Activated CD8-positive, alpha-beta memory T cell treated with anti-CD3 and anti-CD28 coated beads for 24 hours (primary cell): ENCODE data around the gene C14orf132.

Source experiments
- DNase-seq: peaks from one replicate; pipeline ENCODE4 v3.0.0-alpha.2; 2020

Gene C14orf132

DNA sequence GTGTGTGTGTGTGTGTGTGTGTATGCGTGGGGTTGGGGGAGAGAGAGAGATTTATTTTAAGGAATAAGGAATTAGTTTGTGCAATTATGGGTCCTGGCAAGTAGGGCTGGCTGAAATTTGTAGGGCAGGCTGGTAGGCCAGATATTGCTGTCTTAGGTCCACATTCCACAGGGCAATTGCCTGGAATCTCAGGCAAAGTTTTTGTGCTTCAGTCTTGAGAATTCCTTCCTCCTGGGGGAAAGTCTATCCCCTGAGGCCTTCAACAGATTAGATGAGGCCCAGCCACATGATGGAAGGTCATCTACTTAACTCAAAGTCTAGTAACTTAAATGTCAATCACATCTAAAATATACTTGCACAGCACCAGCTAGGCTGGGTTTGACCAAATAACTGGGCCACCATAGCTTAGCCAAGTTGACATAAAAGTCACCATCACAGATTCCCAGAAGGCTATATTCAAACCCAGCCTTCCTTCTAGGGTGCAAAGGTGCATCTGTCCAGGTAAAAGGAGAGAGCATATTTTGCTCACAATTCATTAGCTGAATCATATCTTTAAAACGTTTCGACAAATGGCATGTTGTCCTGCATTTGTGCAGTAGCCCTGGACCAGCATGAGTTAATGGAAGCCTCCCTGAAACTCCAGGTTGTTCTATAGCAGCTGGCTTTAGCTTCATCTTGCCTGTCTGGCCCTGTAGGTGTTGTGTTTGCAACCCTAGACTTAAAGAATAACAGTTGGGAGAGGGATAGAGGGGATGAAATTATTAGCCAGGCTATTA is 63.1 kb downstream of the C14orf132 start:
- no peak for DNase-seq

DNA sequence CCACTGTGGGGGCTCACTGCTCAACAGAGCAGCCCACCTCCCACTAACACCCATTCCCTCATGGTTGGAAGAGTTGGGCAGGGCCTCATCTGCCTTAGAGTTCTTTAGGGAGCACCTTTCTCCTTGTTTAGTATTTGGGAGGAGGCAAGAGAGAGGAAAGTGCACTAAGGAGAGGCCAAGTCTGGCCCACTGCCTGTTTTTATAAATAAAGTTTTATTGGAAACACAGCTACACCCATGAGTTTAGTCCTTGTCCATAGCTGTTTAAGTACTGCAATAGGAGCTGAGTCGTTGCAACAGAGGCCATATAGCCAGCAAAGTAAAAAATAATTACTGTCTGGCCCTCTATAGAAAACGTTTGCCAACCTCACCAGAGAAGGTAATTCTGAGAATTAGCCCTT is 63.9 kb downstream of the C14orf132 start:
- no peak for DNase-seq

DNA sequence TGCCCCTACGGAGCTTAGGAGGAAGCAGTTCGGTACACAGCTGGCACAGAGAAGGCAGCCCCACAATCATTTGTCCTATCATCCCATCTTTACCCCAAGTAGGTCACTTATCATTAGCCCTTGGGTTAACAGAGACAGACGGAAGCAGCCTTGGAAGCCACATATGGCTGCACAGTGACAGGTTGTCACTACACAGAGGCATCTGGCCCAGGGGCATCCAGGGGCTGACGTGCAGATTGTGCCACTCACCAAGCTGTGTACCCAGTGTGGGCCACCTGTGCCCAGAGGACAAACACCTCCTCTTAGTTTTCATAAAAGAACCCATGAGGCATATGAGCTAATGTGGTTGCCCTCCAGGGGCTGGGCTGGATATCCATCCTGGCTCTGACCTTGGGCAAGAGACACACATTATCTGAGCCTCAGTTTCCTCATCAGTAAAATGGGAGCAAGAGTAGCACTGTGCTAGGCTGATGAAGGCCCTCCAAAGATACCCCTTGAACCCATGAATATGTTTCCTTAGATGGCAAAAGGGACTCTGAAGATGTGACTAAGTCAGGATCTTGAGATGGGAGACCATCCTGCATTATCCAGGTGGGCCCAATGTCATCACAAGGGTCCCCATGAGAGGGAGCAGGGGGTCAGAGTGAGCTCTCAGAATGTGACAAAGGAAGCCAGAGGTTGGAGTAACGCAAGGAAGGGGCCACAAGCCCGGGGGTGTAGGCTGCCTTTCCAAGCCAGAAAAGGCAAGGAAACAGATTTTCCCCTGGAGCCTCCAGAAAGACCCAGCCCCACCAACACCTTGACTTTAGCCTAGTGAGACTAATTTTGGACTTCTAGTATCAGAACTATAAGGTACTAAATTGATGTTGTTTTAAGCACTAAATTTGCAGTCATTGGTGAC is 64.6 kb downstream of the C14orf132 start:
- DNase-seq, result no peak

DNA sequence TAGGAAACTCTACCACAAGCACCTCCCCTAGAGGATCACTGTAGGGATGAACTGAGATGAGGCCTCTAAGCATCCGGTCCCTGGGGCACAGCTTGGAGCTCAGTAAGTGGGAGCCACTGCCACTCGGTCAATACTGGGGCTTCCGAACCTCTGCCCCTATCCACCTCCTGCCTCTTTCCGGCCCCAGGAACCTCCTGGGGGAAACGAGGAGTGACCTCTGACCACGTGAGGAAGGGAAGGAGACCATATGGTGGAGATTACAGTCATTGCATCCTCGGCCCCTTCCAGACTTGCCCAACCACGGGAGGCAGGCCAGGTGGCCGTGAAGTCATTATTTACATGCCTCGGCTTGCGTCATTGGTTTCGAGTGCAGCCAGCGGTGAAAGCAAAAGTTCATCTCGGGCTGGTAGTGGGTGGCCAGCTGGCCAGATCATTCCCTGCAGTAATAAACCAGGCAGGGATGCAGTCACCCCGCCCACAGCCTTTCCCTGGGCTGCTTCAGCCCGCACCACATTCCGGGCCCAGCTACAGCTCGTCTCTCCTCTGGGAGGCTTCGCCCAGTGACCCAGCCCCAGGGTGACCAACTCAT is 65.4 kb downstream of the C14orf132 start:
- no peak for DNase-seq

DNA sequence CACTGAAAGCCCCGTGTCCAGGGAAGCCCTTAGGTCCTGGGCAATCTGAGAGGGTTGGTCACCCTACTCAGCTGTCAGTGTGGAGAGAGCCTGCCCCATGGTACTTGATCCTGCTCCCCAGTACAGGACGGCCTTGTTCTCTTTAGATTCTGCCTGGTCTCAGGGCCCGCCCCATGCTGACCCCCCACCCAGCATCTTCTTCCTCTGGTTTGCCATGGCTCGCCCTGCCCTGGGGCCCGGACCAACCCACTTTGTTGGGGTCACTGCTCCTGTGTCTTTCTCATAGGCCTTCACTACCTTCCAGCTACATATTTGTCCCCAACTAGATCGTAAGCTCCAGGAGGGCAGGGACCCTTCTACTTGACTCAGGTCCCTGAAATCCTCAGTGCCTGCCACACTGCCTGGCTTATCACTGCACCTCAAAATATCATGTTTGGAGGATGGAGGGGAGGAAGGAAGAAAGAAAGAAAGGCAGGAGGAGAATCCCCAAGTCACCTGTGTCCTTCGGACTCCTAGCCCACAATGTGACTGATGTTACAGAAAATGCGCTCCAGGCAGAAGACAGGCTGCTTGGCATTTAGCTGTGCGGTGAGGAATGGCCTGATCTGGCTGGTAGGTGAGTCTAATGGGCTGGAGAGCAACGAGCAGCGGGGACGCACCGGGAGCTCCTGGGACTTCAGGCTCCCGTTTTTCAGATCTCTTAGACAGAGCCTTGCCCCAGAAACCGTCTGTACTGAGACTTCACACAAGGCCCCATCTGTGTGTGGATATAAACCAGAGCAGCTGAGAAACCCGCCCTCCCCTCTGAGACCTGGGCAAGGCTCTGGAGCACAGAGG is 66.1 kb downstream of the C14orf132 start:
- DNase-seq, result no peak

DNA sequence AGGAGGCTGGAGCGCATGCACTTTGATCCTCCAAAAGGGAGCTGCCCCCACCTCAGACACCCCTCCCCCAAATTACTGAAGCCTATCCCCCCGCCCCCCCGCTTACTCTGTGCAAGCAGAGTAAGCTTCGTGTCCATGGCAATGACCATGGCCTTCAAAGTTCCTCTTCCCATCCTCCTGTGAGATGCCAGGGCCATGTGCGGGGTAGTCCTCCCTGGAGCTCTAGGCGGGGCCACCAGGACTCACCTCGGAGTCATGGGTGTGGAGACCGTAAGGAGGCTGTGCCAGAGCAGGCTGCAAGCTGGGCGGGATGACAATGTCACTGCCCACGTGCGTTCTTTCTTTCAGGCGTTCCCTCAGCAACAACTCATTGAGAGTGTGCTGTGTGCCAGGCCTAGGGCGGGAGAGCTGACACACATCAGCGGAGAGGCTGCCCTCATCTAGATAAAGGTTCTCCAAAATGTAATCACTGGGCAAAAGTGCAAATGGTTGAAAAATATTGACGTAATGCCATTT is 66.8 kb downstream of the C14orf132 start:
- DNase-seq, result no peak

DNA sequence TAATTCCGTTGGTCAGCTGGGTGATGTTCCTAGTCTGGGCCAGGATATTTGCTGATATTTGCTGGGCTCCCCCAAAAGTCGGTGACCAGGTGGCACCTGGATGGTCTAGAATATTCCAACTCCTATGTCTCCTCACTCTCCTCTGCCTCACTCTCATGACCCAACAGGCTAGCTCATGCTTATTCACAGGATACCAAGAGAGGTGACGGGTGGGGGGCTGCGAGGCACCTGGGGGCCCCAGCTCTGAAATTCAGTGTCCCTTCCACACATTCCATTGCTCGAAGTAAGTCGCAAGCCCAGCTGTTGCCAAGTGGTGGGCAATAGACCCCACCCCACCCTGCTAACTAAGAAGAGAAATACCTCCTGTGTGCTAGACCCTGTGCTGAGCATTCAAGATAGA is 67.7 kb downstream of the C14orf132 start:
- DNase-seq, result no peak

DNA sequence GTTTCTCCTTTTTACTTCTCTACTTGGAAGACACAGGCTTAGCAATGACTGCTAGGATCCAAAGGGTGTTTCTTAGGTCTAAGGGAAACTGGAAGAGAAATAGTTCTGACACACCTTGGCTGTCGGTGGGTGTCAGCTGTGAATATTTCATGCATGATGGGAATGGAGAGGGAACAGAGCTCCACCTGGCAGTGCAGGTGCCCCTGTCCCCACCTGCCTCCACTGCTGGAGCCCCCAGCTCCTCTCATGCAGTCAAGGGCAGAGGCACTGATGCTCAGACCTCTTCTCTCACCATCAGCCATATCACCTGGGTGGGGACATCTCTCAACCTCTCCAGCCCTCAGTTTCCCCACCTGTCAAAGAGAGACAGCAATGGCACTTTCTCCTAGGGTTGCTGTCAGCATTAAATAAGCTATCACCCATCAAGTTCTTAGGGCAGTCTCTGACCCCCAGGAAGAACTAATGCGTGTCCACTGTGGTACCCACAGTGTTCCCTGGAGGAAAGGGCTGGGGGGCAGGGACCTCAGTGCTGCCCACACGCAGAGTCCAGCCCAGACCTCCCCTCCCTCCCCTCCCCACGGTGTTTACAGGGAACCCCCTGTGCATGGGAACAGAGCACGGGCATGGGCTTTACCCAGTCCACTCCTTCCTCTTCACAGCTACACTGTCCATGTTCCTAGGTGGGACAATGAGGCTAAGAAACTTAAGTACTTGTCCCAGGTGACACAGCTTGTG is 69.1 kb downstream of the C14orf132 start:
- DNase-seq, result no peak

DNA sequence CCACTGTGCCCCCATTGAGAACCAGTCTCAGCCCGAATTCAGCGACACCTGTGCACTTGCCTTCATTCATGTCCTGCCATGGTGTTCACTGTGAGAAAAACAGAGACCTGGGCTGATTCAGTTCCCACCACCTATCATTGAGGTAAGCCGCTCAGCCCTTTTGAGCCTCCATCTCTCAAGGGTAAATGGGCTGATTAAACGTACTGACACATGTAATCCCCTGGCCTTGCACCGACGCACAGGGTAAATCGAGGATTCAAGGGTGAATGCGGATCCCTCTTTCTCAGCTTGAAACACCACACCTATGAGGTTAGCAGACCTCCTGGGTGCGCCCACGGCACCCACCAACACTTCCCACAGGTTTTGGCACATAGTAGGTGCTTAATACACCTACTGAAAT is 69.7 kb downstream of the C14orf132 start:
- DNase-seq, result no peak

DNA sequence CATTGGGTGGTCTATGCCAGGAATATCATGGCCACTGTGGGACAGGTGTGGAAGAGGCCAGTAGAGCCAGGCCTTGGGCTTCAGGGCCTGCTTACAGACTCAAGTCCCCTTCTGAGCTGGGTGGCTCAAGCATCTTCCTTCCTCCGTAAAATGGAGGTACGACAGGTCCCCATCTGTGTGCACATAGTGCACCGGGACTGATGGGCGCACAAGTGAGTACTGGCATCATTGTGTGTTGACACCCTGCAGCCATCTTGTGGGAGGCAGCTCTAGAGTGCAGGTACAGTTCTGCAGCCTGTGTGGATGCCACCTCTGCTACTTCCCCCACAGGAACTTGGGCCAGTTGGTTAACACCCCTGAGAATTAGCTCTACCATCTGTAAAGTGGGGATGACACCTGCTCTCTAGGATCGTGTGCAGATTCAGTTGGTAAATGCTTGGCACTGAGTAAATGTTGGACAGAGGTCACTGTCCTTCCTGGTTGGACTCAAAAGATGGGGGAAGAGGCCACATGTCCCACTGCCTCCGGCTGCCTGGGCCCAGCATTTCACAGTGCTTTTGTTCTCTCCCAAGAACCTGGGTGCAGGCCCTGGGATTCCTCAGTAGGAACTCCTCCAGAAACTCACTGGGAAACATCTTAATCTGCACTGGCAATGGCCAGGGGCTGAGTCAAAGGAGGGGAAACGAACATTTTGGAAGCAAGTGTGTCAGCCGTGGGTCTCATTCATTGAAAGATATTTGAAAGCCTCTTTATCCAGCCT is 70.6 kb downstream of the C14orf132 start:
- DNase-seq, result no peak

DNA sequence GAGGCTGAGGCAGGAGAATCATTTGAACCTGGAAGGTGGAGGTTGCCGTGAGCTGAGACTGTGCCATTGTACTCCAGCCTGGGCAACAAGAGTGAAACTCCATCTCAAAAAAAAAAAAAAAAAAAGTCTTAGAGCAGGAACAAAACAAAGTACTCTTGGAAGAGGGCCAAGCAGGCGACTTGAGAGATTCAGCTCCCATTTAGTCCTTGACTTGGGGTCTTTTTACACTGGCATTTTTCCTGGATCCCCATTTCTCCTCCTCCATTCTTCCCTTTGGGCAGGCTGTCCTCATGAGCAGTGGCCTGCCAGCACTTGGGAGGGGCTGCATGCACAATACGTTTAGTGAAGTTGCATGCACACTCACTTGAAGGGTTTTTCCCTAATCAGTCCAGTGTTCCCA is 72.9 kb downstream of the C14orf132 start:
- DNase-seq, result no peak

DNA sequence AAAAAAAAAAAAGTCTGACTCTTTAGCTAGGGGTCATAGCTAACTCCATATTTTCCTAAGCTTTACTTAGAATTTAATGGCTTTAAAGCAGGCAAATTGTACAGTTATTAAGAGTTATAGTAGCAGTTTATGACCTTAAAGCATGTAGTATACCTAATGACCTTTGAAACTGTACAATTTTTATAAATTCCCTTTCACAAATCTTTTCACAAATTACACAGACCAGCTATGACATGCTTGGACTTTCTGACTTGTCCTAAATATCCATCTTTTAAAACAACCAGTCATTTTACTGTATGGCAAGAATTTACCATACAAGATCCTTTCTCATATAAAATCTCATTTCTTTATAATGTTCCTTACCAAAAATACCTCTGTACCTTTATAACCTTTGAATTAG is 74.8 kb downstream of the C14orf132 start:
- DNase-seq, result no peak

DNA sequence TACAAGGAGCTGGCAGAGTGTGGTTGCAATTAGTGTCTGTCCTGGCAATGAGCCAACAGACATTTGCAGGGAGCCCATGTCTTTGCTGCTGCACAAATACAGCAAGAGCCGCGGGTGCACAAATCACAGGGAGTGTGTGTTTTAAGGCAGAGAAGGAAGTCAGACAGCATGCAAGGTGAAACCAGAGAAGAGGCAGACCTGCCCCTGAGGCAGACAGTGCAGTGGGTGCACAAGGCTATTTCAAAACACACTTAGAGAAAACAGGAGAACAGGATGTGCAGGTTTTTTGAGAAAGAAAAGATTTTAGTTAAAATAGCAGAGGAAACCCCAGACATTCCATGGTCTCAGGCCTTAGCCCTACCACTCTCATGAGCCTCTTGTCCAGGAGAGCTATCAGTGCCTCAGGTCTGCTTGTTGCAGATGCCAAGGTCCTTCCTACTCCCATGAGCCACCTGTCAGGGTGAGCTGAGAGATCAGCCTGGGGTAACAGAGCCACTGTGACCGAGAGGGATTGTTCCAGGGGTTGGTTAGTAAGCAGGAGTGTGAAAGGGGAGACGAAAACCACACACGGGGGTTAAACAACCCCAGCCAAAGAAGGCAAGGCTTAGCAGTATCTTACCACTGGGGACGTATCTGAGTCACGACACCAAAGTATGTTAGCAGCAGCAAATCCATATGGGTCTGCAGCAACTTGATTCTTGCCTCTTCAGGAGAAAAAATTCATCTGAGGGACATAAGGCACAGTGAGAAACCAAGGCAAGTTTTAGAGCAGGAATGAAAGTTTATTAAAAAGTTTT is 78.1 kb downstream of the C14orf132 start:
- DNase-seq, result no peak

DNA sequence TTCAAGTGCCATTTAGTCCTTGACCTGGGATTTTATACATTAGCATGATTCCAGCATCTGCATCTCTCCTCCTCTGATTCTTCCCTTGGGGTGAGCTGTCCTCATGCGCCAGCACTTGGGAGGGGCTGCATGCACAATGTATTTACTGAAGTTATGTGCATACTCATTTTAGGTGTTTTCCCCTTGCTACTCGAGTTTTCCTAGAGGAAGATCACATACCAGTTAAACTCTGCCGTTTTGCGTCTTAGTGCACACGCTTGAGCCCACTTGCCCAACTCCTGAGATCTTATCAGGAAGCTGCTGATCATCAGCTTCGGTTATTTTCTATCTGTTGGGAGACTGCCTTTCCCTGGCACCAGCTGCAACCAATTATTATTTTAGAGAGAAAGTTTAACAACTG is 78.8 kb downstream of the C14orf132 start:
- DNase-seq, result no peak

DNA sequence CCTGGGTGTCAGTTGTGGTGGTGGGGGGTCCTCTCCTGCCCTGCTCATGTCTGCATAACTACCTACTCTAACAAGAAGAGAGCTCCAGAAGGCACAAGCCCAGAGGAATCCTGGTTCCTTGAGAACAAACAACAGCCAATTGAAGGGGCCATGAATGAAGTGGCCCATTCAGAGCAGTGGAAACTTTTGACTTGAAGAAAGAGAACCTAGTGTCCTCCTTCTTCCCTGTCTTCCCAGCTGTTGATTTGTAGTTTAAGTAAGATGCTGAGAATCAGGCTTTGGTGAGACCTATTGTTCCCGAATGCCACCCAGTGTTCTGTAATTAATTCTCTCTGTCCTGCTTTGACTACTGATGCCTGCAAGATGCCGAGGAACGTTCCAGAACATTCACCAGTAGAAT is 79.2 kb downstream of the C14orf132 start:
- no peak for DNase-seq

DNA sequence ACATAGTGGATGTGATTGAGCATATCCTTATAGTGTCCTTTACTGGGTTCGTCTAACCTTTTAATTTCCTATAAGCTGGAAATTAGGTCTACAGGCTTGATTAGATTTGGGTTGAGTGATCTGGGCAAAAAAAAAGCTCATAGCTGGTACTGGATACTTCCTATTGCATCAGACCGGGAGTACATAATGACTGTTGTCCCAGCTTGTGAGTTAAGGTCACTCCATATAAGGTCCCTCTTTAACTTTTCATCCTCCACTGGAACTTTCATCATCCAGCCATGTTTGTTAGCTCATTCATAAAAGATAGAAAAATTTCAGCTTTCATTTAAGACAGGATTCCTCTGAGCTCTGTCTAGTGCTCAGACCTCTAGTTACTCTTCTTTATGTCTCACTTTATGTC is 80.8 kb downstream of the C14orf132 start:
- no peak for DNase-seq

DNA sequence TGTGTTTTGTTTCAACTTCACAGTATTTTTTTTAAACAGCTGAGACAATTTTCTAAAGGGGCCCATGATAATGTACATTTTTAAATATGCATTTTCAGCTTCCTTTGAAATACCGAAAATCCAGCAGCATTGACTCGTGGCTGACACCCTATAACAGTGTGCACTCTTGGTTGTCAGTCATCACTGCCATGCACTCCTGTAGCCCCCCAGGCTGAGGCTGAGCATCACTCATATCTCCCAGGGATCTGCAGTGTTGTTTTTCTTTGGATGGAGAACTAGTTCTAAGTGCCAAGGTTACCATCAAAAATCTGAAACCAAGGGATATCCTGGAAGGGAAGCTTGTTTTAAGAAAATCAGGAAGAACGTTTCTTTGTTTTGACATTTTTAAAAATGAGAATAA is 81.2 kb downstream of the C14orf132 start:
- no peak for DNase-seq

DNA sequence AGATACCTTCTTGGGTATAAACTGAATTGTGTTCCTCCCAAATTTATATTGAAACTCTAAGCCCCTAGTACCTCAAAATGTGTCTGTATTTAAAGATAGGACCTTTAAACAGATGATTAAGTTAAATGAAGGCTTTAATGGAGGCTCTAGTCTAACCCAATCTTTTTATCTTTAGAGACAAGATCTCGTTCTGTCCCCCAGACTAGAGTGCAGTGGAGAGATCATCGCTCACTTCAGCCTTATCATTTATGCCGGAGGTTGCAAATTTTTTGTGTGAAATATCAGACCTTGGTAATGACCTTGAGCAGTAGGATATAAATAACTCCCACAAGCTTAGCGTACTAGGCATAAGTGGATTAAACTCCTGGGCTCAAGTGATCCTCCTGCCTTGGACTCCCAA is 81.8 kb downstream of the C14orf132 start:
- DNase-seq, result no peak

DNA sequence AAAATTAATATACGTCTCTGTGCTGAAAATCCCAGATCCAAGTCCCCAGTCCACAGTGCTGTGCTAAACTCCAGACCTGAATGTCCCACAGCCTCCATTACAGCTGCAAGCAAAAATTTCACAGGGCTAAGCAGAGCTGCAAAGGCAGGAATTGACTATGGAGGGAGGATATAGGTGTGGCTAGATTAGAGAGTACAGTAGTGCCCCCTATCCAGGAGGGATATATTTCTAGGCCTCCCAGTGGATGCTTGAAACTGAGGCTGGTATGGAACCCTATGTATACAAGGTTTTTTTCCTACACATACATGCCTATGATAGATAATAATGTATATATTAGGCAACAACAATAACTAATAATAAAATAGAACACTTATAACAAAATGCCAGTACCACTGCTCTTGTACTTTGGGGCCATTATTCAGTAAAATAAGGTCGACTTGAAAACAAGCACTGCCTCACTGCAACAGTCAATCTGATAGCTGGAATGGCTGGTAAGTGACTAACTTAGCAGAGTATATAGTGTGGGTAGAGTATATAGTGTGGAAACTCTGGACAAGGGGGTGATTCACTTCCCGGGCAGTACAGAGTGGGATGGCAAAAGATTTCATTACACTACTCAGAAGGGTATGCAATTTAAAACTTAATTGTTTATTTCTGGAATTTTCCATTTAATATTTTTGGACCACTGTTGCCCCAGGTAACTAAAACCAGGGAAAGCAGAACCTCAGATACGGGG is 82.7 kb downstream of the C14orf132 start:
- peak; percentile 13 for DNase-seq

DNA sequence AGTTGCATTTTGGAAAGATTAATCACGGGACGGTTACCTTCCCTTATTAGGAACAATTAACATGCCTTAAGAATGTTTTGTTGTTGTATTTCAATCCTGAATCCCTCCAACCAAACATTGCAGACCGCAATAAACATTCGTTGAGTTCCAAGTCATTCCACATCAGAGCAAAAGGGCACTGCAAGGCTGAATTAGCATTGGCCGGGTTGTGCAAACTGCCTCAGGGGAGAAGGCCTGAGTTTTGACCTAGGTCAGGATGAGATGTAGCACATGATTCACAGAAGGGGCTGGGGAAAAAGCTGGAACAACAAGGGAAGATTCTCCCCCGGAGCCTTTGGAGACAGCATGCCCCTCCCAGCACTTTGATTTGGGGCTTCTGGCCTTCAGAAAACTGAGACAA is 83.3 kb downstream of the C14orf132 start:
- DNase-seq, result peak; percentile 33
